ENCODE measurements around the gene ILDR2. TPM values are rescaled to one million over a fixed set of nuclear protein-coding genes. Genes with fewer than 3 reads are reported as not detected.

The ILDR2 gene
- polyA plus RNA-seq, 1 donor (not counting 4 experiments of a cell fraction or from before 2014, with no cell fraction given): not detected

DNA sequence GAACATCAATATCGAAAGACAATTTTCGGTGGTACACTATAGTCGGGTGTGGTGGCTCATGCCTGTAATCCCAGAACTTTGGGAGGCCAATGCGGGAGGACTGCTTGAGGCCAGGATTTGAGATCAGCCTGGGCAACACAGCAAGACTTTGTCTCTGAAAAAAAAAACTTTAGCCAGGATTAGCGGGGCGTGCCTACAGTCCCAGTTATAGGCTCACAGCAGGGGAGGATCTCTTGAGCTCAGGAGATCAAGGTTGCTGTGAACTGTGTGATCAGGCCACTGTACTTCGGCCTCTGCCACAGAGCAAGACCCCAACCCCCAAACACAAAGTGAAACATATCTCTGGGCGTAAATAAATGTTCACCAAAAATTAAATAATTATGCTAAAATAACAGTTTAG, 100.9 kb downstream of the ILDR2 start:
- H3K4me3 ChIP-seq (ENCODE audit: control insufficient read depth in 2 of 3, extremely low read depth in 1 of 3, insufficient read depth in 2 of 3, low read depth in 1 of 3, low read length in 3 of 3): no peak overlapping the region
- H3K27me3 ChIP-seq (ENCODE audit: control insufficient read depth, extremely low read depth, insufficient read depth, low read length): no peaks in the 10 kb centered on the region
- TF ChIP-seq, protein P1, sequence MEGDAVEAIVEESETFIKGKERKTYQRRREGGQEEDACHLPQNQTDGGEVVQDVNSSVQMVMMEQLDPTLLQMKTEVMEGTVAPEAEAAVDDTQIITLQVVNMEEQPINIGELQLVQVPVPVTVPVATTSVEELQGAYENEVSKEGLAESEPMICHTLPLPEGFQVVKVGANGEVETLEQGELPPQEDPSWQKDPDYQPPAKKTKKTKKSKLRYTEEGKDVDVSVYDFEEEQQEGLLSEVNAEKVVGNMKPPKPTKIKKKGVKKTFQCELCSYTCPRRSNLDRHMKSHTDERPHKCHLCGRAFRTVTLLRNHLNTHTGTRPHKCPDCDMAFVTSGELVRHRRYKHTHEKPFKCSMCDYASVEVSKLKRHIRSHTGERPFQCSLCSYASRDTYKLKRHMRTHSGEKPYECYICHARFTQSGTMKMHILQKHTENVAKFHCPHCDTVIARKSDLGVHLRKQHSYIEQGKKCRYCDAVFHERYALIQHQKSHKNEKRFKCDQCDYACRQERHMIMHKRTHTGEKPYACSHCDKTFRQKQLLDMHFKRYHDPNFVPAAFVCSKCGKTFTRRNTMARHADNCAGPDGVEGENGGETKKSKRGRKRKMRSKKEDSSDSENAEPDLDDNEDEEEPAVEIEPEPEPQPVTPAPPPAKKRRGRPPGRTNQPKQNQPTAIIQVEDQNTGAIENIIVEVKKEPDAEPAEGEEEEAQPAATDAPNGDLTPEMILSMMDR (optimal IDR thresholded peaks at IDR 0.05 in 1 of 3, IDR thresholded peaks at IDR 0.05 in 1 of 3, conservative IDR thresholded peaks at IDR 0.05 in 1 of 3; ENCODE audit: extremely low read depth in 1 of 3, insufficient read depth in 2 of 3, low read length in 3 of 3): no peak
- TF ChIP-seq EZH2 (IDR thresholded peaks at IDR 0.05; ENCODE audit: low read length): no peak
- H3K4me1 ChIP-seq (ENCODE audit: control insufficient read depth, extremely low read depth, insufficient read depth, low read length): peaks cover 6% of the 10 kb centered on the region
- no peaks in the 10 kb centered on the region for H3K36me3 ChIP-seq (ENCODE audit: control insufficient read depth in 2 of 2, extremely low read depth in 1 of 2, insufficient read depth in 2 of 2, low read length in 2 of 2)
- dilution Hi-C loops (cut with MboI; ENCODE audit: extremely low pct_ligation_motif_present, low sequenced_read_pairs): loop anchor here (25.0 kb wide), 1 partner anchor 188 kb away; no protein-coding TSS in a partner anchor
- no peaks in the 10 kb centered on the region for H4K20me1 ChIP-seq (ENCODE audit: control insufficient read depth, extremely low read depth, insufficient read depth, low read length)
- peak overlapping the region; percentile 86 for H3K4me2 ChIP-seq (ENCODE audit: control insufficient read depth, extremely low read depth, insufficient read depth, low read depth, low read length)
- no peaks in the 10 kb centered on the region for H3K9me3 ChIP-seq (ENCODE audit: control insufficient read depth, low read depth, low read length)
- H3K79me2 ChIP-seq (ENCODE audit: control insufficient read depth, insufficient read depth, low read length): peaks cover 34% of the 10 kb centered on the region
- no peak overlapping the region for H3K27ac ChIP-seq (ENCODE audit: control insufficient read depth, insufficient read depth, low read length)
- no peaks in the 10 kb centered on the region for H3K9me1 ChIP-seq (ENCODE audit: control insufficient read depth, extremely low read depth, insufficient read depth, low read length)
- no peak for FAIRE-seq
- DNase-seq (ENCODE audit: low read depth, low spot score): no peak
- H3K9ac ChIP-seq (ENCODE audit: control insufficient read depth, extremely low read depth, insufficient read depth, low read length): no peak overlapping the region
- H2AFZ ChIP-seq (ENCODE audit: control insufficient read depth, low read length): no peak overlapping the region

GRCh38 chr1:166870584-166870983, 104.8 kb downstream of the ILDR2 start:
- H2AFZ ChIP-seq (ENCODE audit: control insufficient read depth, low read length): no peak overlapping the region
- H3K79me2 ChIP-seq (ENCODE audit: control insufficient read depth, insufficient read depth, low read length): peaks cover 35% of the 10 kb centered on the region
- H3K9me3 ChIP-seq (ENCODE audit: control insufficient read depth, low read depth, low read length): no peaks in the 10 kb centered on the region
- H4K20me1 ChIP-seq (ENCODE audit: control insufficient read depth, extremely low read depth, insufficient read depth, low read length): no peaks in the 10 kb centered on the region
- H3K9me1 ChIP-seq (ENCODE audit: control insufficient read depth, extremely low read depth, insufficient read depth, low read length): no peaks in the 10 kb centered on the region
- dilution Hi-C loops (cut with MboI; ENCODE audit: extremely low pct_ligation_motif_present, low sequenced_read_pairs): loop anchor here (25.0 kb wide), 1 partner anchor 192 kb away; no protein-coding TSS in a partner anchor
- H3K36me3 ChIP-seq (ENCODE audit: control insufficient read depth in 2 of 2, extremely low read depth in 1 of 2, insufficient read depth in 2 of 2, low read length in 2 of 2): peaks cover 5 to 13% of the 10 kb centered on the region in 2 experiments
- DNase-seq (ENCODE audit: low read depth, low spot score): no peak
- no peak for FAIRE-seq
- H3K9ac ChIP-seq (ENCODE audit: control insufficient read depth, extremely low read depth, insufficient read depth, low read length): no peak overlapping the region
- H3K27ac ChIP-seq (ENCODE audit: control insufficient read depth, insufficient read depth, low read length): no peak overlapping the region
- H3K27me3 ChIP-seq (ENCODE audit: control insufficient read depth, extremely low read depth, insufficient read depth, low read length): no peaks in the 10 kb centered on the region
- H3K4me1 ChIP-seq (ENCODE audit: control insufficient read depth, extremely low read depth, insufficient read depth, low read length): peaks cover 6% of the 10 kb centered on the region
- H3K4me3 ChIP-seq (ENCODE audit: control insufficient read depth in 2 of 3, extremely low read depth in 1 of 3, insufficient read depth in 2 of 3, low read depth in 1 of 3, low read length in 3 of 3): no peak overlapping the region
- TF ChIP-seq, protein P1 (optimal IDR thresholded peaks at IDR 0.05 in 1 of 3, IDR thresholded peaks at IDR 0.05 in 1 of 3, conservative IDR thresholded peaks at IDR 0.05 in 1 of 3; ENCODE audit: extremely low read depth in 1 of 3, insufficient read depth in 2 of 3, low read length in 3 of 3): no peak
- no peak for TF ChIP-seq EZH2 (IDR thresholded peaks at IDR 0.05; ENCODE audit: low read length)
- no peak overlapping the region for H3K4me2 ChIP-seq (ENCODE audit: control insufficient read depth, extremely low read depth, insufficient read depth, low read depth, low read length)
